CD4-positive, CD25-positive, alpha-beta regulatory T cell (primary cell): Measurements from ENCODE around the gene C2orf92. TPM values are rescaled to one million over a fixed set of nuclear protein-coding genes. Genes with fewer than 3 reads are reported as not detected.
A peak's percentile ranks its signal among the peaks of the same experiment; 100 is the strongest.

Experiments
- ATAC-seq, 2 donors: fragments of 150-1000 bp; cut with Tn5 transposase; one replicate each; pipeline ENCODE4 v1.10.0; 2021; ENCODE audit warnings: low read depth in 2 of 2, moderate number of reproducible peaks in 2 of 2, moderate library complexity in 1 of 2
- DNase-seq, 3 donors: peaks; one replicate each; pipeline versions ENCODE4 v3.0.0 to v3.0.0-alpha.2; 2012 to 2022; ENCODE audit warnings: mixed read lengths in 1 of 3
- H3K27ac ChIP-seq: one replicate; pipeline ENCODE4 v1.7.0; 2013; ENCODE audit warnings: mild to moderate bottlenecking, low read length; ENCODE audit not compliant: insufficient read depth, poor library complexity, severe bottlenecking
- H3K27me3 ChIP-seq: one replicate; pipeline ENCODE4 v1.7.0; 2013; ENCODE audit warnings: low read length; ENCODE audit not compliant: control insufficient read depth, insufficient read depth
- H3K36me3 ChIP-seq: one replicate; pipeline ENCODE4 v1.7.0; 2013; ENCODE audit warnings: mild to moderate bottlenecking, low read length, moderate library complexity; ENCODE audit not compliant: control insufficient read depth, insufficient read depth
- H3K4me1 ChIP-seq: 2 replicates; pipeline ENCODE4 v1.7.0; 2013; ENCODE audit warnings: mild to moderate bottlenecking, low read length; ENCODE audit not compliant: insufficient read depth, control insufficient read depth, poor library complexity, severe bottlenecking
- H3K4me3 ChIP-seq: one replicate; pipeline ENCODE4 v1.7.0; 2013; ENCODE audit warnings: low read depth, mild to moderate bottlenecking, low read length, moderate library complexity
- H3K9me3 ChIP-seq, 2 experiments: 1 replicate in 1 of 2; 2 replicates in 1 of 2; pipeline ENCODE4 v1.7.0; 2013; ENCODE audit warnings: low read length in 2 of 2, mild to moderate bottlenecking in 1 of 2, moderate library complexity in 1 of 2; ENCODE audit not compliant: control insufficient read depth in 2 of 2
- H3K27ac Mint-ChIP-seq, 3 donors: one replicate each; pipeline ENCODE4 v1.8.0; 2020 to 2022; ENCODE audit warnings: mild to moderate bottlenecking in 3 of 3, mixed read lengths in 3 of 3, moderate library complexity in 2 of 3
- H3K27me3 Mint-ChIP-seq: one replicate; pipeline ENCODE4 v1.8.0; 2022; ENCODE audit warnings: mild to moderate bottlenecking, mixed read lengths
- H3K36me3 Mint-ChIP-seq: one replicate; pipeline ENCODE4 v1.8.0; 2020; ENCODE audit warnings: mixed read lengths
- H3K4me1 Mint-ChIP-seq, 4 donors: one replicate each; pipeline ENCODE4 v1.8.0; 2020 to 2022; ENCODE audit warnings: mixed read lengths in 4 of 4, mild to moderate bottlenecking in 1 of 4
- H3K4me3 Mint-ChIP-seq, 4 donors: one replicate each; pipeline ENCODE4 v1.8.0; 2020 to 2022; ENCODE audit warnings: mild to moderate bottlenecking in 4 of 4, mixed read lengths in 4 of 4, moderate library complexity in 3 of 4
- H3K9me3 Mint-ChIP-seq, 7 donors: one replicate each; pipeline ENCODE4 v1.8.0; 2020 to 2022; ENCODE audit warnings: mixed read lengths in 7 of 7, mild to moderate bottlenecking in 3 of 7, moderate library complexity in 2 of 7
- polyA plus RNA-seq, 4 donors: library from polyadenylated mRNA; unstranded; fragments of 300-500 nt; fragmentation: Illumina TruSeq; gene quantifications; one replicate each; pipeline ENCODE4 v1.2.3, GENCODE V29; 2021
- total RNA-seq: library from RNA; stranded (reverse); gene quantifications from one replicate; pipeline ENCODE4 v1.2.3, GENCODE V29; 2022

The C2orf92 gene
- total and polyA plus RNA-seq, 5 donors from 2014 or later = 0.61 to 20.4 TPM; not detected in 3

DNA sequence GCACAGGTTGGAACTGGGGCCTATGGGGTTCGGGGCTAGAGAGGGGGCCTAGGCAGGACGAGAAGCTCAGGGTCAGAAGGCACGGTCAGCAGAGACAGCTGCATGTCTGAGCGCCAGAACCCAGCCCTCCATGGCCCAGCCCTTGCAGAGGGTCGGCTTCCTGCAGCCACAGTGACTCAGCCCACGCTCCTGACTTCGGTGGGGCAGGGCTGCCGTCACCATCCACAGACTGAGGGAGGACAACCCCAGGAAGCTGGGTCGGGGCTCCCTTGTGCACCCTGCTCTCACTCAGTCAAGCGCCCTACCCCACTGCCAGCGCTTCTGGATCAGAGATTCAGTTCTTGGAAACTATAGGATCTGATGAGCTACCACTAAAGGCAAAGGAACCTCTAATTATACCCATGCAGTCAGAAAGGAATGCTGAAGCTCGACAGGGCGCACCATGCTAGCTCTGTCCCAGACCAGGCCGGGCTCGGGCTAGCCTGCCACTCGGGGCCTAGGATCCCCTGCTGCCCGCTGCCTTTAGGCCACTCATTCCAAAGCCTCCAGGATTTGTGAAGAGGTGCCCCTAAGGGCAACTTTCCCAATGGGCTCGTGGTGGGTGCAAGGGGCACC lies 8.6 kb upstream of the C2orf92 start:
- peaks cover 12% of the 10 kb centered on the region for H3K36me3 Mint-ChIP-seq
- no peak overlapping the region for H3K4me3 ChIP-seq
- ATAC-seq (no peak), DNase-seq (no peak)
- peaks cover 31% of the 10 kb centered on the region for H3K36me3 ChIP-seq
- peaks cover 8% of the 10 kb centered on the region for H3K27me3 Mint-ChIP-seq
- no peaks in the 10 kb centered on the region for H3K9me3 ChIP-seq
- peaks cover 7 to 43% (median 23%) of the 10 kb centered on the region in 4 donors for H3K4me1 Mint-ChIP-seq
- peak overlapping the region in 2 of 3 donors; percentile 25 to 95 for H3K27ac Mint-ChIP-seq
- H3K27ac ChIP-seq = no peak overlapping the region
- H3K27me3 ChIP-seq = no peaks in the 10 kb centered on the region
- peak overlapping the region in 3 of 4 donors; percentile 69 to 98 (median 97) for H3K4me3 Mint-ChIP-seq
- no peaks in the 10 kb centered on the region for H3K9me3 Mint-ChIP-seq
- H3K4me1 ChIP-seq = peaks cover 36% of the 10 kb centered on the region

DNA sequence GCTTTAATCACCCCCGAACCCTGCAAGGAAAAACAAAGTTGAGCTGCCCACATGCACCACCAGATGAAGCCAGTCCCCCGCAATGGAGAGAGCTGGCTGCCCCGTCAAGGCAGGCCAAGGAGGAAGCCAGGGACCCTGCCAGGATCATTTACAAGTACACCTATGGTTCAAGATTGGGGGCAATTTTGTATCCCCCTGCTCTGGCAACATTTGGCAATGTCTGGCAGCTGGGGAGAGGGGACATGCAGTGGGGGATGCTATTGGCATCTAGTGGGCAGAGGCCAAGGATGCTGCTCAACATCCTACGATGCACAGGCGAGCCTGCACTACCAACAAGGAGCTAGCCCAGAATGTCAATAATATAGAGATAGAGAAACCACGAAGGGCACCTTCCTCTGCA lies 7.6 kb upstream of the C2orf92 start:
- Mint-ChIP-seq H3K27ac (peak overlapping the region; percentile 32 to 98 (median 95)), H3K4me1 (peaks cover 9 to 44% (median 23%) of the 10 kb centered on the region in 4 donors), H3K27me3 (peaks cover 8% of the 10 kb centered on the region), H3K9me3 (no peaks in the 10 kb centered on the region), H3K36me3 (peaks cover 11% of the 10 kb centered on the region), H3K4me3 (peak overlapping the region; percentile 96 to 98 (median 98))
- Histone ChIP-seq H3K27me3 (no peaks in the 10 kb centered on the region), H3K36me3 (peaks cover 22% of the 10 kb centered on the region), H3K4me1 (peaks cover 36% of the 10 kb centered on the region), H3K27ac (peak overlapping the region; percentile 96), H3K9me3 (no peaks in the 10 kb centered on the region), H3K4me3 (peak overlapping the region; percentile 97)
- DNase-seq (no peak), ATAC-seq (no peak)

DNA sequence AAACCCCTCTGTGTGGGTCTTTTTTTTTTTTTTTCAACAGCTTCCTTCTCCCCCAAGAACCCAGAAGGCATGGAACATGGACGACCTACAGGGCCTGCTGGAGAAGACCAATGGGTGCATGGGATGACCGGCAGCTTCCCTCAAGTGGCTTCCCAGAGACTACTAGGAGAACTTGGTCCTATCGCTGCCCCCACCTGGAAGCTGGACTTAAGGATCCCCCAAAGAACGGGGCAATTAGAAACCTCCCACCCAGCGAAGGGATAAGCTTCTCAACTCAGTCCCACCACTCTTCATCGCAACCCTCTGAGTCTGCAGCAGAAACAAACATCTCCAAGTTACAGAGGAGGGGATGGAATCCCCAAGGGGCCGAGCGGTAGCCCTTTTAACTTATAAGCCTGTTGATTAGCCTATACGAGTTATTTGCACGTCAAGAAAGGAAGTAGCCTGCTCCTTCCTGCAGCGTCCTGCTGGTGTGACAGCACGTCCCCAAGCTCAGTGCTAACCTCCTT lies 7.1 kb upstream of the C2orf92 start:
- H3K4me1 ChIP-seq = peaks cover 36% of the 10 kb centered on the region
- H3K27me3 ChIP-seq = no peaks in the 10 kb centered on the region
- peaks cover 8% of the 10 kb centered on the region for H3K27me3 Mint-ChIP-seq
- peak overlapping the region; percentile 97 for H3K4me3 ChIP-seq
- DNase-seq (peak in 1 of 3 donors; percentile 82), ATAC-seq (peak in 1 of 2 donors; percentile 27)
- peaks cover 10% of the 10 kb centered on the region for H3K36me3 Mint-ChIP-seq
- H3K27ac ChIP-seq = peak overlapping the region; percentile 96
- H3K27ac Mint-ChIP-seq = peak overlapping the region; percentile 72 to 98 (median 95)
- no peaks in the 10 kb centered on the region for H3K9me3 ChIP-seq
- H3K9me3 Mint-ChIP-seq = no peaks in the 10 kb centered on the region
- peak overlapping the region; percentile 96 to 98 (median 98) for H3K4me3 Mint-ChIP-seq
- H3K4me1 Mint-ChIP-seq = peaks cover 9 to 45% (median 23%) of the 10 kb centered on the region in 4 donors
- H3K36me3 ChIP-seq = peaks cover 17% of the 10 kb centered on the region

DNA sequence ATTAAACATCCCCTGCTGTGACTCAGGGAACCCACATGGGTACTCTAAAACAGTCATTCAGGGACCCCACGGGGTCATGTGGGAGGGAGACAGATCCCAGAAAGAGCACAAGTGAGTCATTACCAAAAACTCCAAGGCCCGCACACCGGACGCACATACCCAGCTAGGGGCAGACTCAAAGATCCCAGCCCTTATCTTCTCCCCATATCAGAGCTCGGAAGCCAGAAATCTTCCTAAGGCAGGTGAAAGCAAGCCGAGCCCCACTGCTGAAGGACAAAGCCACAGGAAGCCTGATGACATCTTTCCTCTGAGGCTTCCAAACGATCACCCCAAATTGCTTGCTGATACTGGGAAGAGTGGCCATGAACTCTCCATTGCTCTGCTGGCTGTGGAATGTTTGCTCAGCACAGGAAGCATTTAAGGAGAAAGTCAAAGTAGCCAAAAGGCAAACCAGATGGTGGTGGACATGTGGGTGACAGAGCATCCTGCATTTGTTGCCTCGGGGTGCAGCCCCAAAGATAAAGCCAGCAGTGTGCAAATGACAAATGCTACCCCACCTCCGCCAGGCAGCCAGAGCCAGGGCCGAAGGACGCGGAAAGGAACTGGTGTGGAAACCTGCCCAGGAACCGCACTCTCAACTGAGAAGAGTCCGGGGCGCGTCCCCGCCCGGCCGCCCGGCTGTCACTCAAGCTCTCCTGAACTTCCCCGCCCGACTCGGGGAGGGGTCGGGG lies 6.5 kb upstream of the C2orf92 start:
- Histone ChIP-seq H3K36me3 (peaks cover 11% of the 10 kb centered on the region), H3K4me3 (peak overlapping the region; percentile 97), H3K27me3 (no peaks in the 10 kb centered on the region), H3K27ac (peak overlapping the region; percentile 96), H3K9me3 (no peaks in the 10 kb centered on the region), H3K4me1 (peaks cover 36% of the 10 kb centered on the region)
- peak; percentile 55 to 80 (median 64) for DNase-seq
- Mint-ChIP-seq H3K27ac (peak overlapping the region; percentile 72 to 98 (median 95)), H3K36me3 (peaks cover 10% of the 10 kb centered on the region), H3K4me1 (peaks cover 9 to 45% (median 23%) of the 10 kb centered on the region in 4 donors), H3K27me3 (peaks cover 8% of the 10 kb centered on the region), H3K4me3 (peak overlapping the region; percentile 96 to 98 (median 98)), H3K9me3 (no peaks in the 10 kb centered on the region)
- ATAC-seq = peak; percentile 12 to 17

- Mint-ChIP-seq H3K36me3 (peaks cover 6% of the 10 kb centered on the region), H3K4me1 (peaks cover 9 to 45% (median 23%) of the 10 kb centered on the region in 4 donors), H3K27me3 (peaks cover 8% of the 10 kb centered on the region), H3K27ac (peak overlapping the region in 2 of 3 donors; percentile 72 to 99), H3K9me3 (no peaks in the 10 kb centered on the region), H3K4me3 (peak overlapping the region in 3 of 4 donors; percentile 96 to 98 (median 97))
- ATAC-seq = no peak
- peak overlapping the region; percentile 96 for H3K27ac ChIP-seq
- no peaks in the 10 kb centered on the region for H3K27me3 ChIP-seq
- no peak for DNase-seq
- peaks cover 36% of the 10 kb centered on the region for H3K4me1 ChIP-seq
- no peaks in the 10 kb centered on the region for H3K9me3 ChIP-seq
- H3K36me3 ChIP-seq = peaks cover 6% of the 10 kb centered on the region
- peak overlapping the region; percentile 97 for H3K4me3 ChIP-seq
These were observed 5.9 kb upstream of the C2orf92 start for GRCh38 chr2:97663626-97663961.

DNA sequence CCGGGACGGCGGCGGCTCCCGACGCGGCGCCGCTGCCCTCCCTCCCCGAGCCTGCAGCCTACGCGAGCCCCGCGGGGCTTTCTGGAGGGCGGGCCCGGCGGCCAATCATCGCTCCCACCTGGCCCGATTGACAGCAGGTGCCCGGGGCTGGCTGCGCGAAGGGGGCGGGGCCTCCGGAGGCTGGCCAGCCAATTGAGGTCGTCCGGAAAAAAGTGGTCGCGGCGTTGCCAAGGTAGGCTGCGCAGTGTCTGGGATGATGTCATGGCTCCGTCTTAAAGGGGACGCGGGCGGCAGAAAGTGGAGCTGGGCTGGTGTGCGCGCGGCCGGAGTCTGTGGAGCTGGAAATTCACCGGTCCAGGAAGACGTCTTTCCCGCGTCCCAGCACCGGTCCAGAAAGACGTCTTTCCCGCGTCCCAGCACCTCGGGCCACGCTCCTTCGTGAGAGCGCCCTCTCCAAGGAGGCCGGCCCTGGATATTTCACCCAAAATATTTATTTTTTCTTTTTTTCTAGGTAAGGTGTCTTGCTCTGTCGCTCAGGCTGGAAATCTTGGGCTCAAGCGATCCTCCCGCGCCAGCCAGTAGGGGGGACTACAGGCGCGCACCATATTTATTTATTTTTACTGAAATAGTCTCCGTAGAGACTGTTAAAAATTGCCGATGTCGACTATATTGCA lies 5.4 kb upstream of the C2orf92 start, which contains the start of gene ACTR1B:
TSS of gene ACTR1B (minus strand) at position 83 of the 674 bp plus-strand sequence. CDS start 154 bp downstream, outside the sequence.
- Mint-ChIP-seq H3K4me3 (peak within 1 kb of the TSS; percentile 96 to 99 (median 98)), H3K36me3 (peaks cover 6% of the 10 kb centered on the region), H3K4me1 (peaks cover 9 to 45% (median 23%) of the 10 kb centered on the region in 4 donors), H3K9me3 (no peaks in the 10 kb centered on the region), H3K27ac (peak within 1 kb of the TSS; percentile 72 to 99 (median 98)), H3K27me3 (peaks cover 8% of the 10 kb centered on the region)
- Histone ChIP-seq H3K9me3 (no peaks in the 10 kb centered on the region), H3K4me1 (peaks cover 36% of the 10 kb centered on the region), H3K4me3 (peak within 1 kb of the TSS; percentile 97), H3K27me3 (no peaks in the 10 kb centered on the region), H3K36me3 (peaks cover 4% of the 10 kb centered on the region), H3K27ac (peak within 1 kb of the TSS; percentile 96)
- DNase-seq = peak; percentile 97 to 99 (median 99)
- ATAC-seq = peak; percentile 89 to 91

DNA sequence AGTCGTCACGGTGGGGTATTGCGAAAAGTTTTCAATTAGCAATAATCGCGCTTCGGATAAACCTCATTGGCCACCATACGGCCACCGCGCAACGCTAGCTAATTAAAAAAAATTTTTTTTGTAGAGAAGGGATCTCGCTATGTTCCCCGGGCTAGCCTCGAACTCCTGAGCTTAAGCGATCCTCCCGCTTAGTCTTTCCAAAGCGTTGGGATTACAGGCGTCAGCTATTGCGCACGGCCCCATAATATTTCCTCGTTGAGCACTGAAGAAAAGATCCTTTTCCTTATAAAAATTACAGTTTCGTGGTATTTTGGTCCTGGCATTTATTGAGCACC lies 4.9 kb upstream of the C2orf92 start:
- ATAC-seq (no peak), DNase-seq (no peak)
- no peaks in the 10 kb centered on the region for H3K27me3 ChIP-seq
- Mint-ChIP-seq H3K27ac (peak overlapping the region in 2 of 3 donors; percentile 98 to 99), H3K9me3 (no peaks in the 10 kb centered on the region), H3K27me3 (peaks cover 8% of the 10 kb centered on the region), H3K36me3 (peaks cover 6% of the 10 kb centered on the region), H3K4me3 (peak overlapping the region; percentile 92 to 99 (median 94)), H3K4me1 (peaks cover 9 to 45% (median 23%) of the 10 kb centered on the region in 4 donors)
- H3K27ac ChIP-seq = peak overlapping the region; percentile 96
- H3K9me3 ChIP-seq = no peaks in the 10 kb centered on the region
- H3K4me3 ChIP-seq = peak overlapping the region; percentile 83
- peaks cover 36% of the 10 kb centered on the region for H3K4me1 ChIP-seq
- H3K36me3 ChIP-seq = peaks cover 4% of the 10 kb centered on the region
